Smooth muscle cell (in vitro differentiated cells): ENCODE results near the gene SNX33. TPM values are rescaled to one million over a fixed set of nuclear protein-coding genes. Genes with fewer than 3 reads are reported as not detected.

Experiments
- DNase-seq: peaks from one replicate; lab custom pipeline; 2025; ENCODE audit not compliant: unreplicated experiment; lab: John Stamatoyannopoulos, UW
- H2AFZ ChIP-seq: fragments of 200-600 bp; sonication (generic); 2 replicates; pipeline ENCODE4 v1.6.0; 2016; ENCODE audit warnings: antibody characterized with exemption, low read depth, mild to moderate bottlenecking
- H3F3A ChIP-seq: fragments of 200-600 bp; sonication (generic); 2 replicates; pipeline ENCODE4 v1.6.0; 2017; ENCODE audit warnings: antibody characterized with exemption, low read depth
- H3K27ac ChIP-seq: fragments of 200-600 bp; sonication (generic); 2 replicates; pipeline ENCODE4 v1.5.1; 2016; ENCODE audit warnings: low read depth, mild to moderate bottlenecking
- H3K27me3 ChIP-seq: fragments of 200-600 bp; sonication (generic); 2 replicates; pipeline ENCODE4 v1.6.1; 2016; ENCODE audit warnings: low read depth, mild to moderate bottlenecking
- H3K36me3 ChIP-seq: fragments of 200-600 bp; sonication (generic); 2 replicates; pipeline ENCODE4 v1.5.1; 2016; ENCODE audit warnings: low read depth
- H3K4me1 ChIP-seq: fragments of 200-600 bp; sonication (generic); 2 replicates; pipeline ENCODE4 v1.5.1; 2016; ENCODE audit warnings: low read depth
- H3K4me2 ChIP-seq: fragments of 200-600 bp; sonication (generic); 2 replicates; pipeline ENCODE4 v1.6.0; 2016; ENCODE audit warnings: mild to moderate bottlenecking
- H3K4me3 ChIP-seq: fragments of 200-600 bp; sonication (generic); 2 replicates; pipeline ENCODE4 v1.5.1; 2016; ENCODE audit warnings: mild to moderate bottlenecking
- H3K79me2 ChIP-seq: fragments of 200-600 bp; sonication (generic); 2 replicates; pipeline ENCODE4 v1.6.0; 2016; ENCODE audit warnings: low read depth, mild to moderate bottlenecking
- H3K9ac ChIP-seq: fragments of 200-600 bp; sonication (generic); 2 replicates; pipeline ENCODE4 v1.6.0; 2016; ENCODE audit warnings: low read depth
- H3K9me3 ChIP-seq: fragments of 200-600 bp; sonication (generic); replicated peaks from 2 replicates; pipeline ENCODE4 v1.5.1; 2016; ENCODE audit warnings: low read depth
- H4K20me1 ChIP-seq: fragments of 200-600 bp; sonication (generic); 2 replicates; pipeline ENCODE4 v1.6.0; 2016; ENCODE audit warnings: low read depth
- WGBS: methylation state at CpG from one replicate; pipeline ENCODE4 v1.1.7; 2016; ENCODE audit warnings: low lambda C conversion rate; 5-methylcytosine and 5-hydroxymethylcytosine counted together
- polyA plus RNA-seq: library from polyadenylated mRNA; unstranded; fragments of >200 nt; fragmentation: Nextera tagmentation; extraction: Ambion mirVana; gene quantifications from 2 replicates; pipeline ENCODE4 v1.2.1, GENCODE V29; 2016
- total RNA-seq: library from RNA; depleted of rRNA; stranded (reverse); fragments of >200 nt; gene quantifications from 2 replicates; pipeline ENCODE4 v1.2.3, GENCODE V29; 2014
- TF ChIP-seq, protein P1 (sequence below): fragments of 200-600 bp; sonication (generic); IDR thresholded peaks from 2 replicates; pipeline ENCODE4 v1.5.1; 2017; ENCODE audit warnings: borderline replicate concordance, mild to moderate bottlenecking, antibody characterized with exemption; ENCODE audit not compliant: insufficient read depth, poor library complexity, severe bottlenecking

The SNX33 gene
- total and polyA plus RNA-seq, 2 experiments from 2014 or later = 13.6 to 14.2 TPM

DNA sequence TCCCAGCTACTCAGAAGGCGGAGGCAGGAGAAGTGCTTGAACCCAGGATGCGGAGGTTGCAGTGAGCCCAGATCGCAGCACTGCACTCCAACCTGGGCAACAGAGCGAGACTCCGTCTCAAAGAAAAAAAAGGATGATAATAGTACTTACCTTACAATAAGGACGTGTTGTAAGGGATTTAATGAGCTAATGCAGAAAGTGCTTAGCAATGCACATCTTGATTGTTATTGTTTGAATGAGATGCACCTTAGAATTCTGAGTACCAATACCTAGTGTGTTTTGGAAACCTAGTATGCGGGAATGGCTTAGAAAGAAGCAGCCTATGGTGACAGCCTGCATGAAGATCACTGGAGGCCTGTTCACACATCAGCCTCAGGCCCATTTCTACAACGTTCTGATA is 41.7 kb upstream of the SNX33 start:
- TF ChIP-seq, protein P1, sequence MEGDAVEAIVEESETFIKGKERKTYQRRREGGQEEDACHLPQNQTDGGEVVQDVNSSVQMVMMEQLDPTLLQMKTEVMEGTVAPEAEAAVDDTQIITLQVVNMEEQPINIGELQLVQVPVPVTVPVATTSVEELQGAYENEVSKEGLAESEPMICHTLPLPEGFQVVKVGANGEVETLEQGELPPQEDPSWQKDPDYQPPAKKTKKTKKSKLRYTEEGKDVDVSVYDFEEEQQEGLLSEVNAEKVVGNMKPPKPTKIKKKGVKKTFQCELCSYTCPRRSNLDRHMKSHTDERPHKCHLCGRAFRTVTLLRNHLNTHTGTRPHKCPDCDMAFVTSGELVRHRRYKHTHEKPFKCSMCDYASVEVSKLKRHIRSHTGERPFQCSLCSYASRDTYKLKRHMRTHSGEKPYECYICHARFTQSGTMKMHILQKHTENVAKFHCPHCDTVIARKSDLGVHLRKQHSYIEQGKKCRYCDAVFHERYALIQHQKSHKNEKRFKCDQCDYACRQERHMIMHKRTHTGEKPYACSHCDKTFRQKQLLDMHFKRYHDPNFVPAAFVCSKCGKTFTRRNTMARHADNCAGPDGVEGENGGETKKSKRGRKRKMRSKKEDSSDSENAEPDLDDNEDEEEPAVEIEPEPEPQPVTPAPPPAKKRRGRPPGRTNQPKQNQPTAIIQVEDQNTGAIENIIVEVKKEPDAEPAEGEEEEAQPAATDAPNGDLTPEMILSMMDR = no peak
- Histone ChIP-seq H2AFZ (no peak overlapping the region), H3K27me3 (no peaks in the 10 kb centered on the region), H3K4me1 (no peaks in the 10 kb centered on the region), H3K27ac (no peak overlapping the region), H3K4me3 (no peak overlapping the region), H3K36me3 (peaks cover 6% of the 10 kb centered on the region), H3F3A (no peaks in the 10 kb centered on the region), H3K4me2 (no peak overlapping the region), H3K79me2 (no peaks in the 10 kb centered on the region), H3K9me3 (no peaks in the 10 kb centered on the region), H4K20me1 (no peaks in the 10 kb centered on the region), H3K9ac (no peak overlapping the region)
- 94% methylated on average over 8 of the region's 8 CpGs for WGBS
- no peak for DNase-seq

DNA sequence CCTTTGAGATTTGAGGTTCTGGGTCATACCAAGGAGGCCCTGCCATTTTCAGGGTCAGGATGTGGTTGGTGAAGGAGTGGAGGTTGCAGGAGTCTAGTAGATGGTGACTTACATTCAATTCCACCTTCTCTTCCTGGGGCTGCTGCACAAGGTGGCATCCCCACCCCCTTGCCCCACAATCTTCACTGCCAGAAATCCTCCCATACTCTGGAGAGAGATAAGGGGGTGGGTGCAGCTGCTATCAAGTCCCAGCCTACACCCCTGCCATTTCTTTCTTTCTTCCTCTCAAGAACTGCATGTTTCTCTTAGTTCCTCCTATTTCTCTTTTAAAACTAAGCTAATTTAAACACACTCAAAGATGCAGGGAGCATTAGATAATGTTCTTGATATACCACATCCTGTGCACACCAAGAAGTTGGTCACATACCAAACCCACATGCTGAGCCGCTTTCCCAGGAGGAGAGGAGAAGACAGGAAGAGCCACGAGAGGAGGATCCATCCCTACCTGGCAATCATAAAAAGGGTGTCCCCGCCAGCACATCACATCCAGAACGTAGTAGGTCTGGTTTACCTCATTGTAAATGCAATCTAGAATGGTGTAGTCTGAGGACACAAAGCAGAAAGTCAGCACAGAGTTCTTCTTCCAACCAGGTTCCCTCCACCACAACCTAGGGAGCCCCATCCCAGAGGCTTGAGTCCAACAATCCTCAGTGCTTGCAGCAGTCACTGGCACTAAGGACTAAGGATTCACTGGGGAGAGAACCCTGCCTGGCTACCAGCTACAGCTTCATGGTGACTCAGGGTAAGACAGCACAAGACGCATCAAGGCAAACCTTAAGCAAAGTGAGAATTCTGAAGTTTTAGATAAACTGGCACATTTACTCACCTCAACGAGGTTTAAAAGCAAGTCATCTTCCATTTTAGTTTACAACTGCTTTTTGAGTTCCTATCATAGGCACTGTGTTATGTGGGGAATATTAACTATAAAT is 40.7 kb upstream of the SNX33 start:
- no peak overlapping the region for H3K27ac ChIP-seq
- H4K20me1 ChIP-seq = no peaks in the 10 kb centered on the region
- no peaks in the 10 kb centered on the region for H3K27me3 ChIP-seq
- H3K4me2 ChIP-seq = no peak overlapping the region
- H3K9ac ChIP-seq = no peak overlapping the region
- H3F3A ChIP-seq = no peaks in the 10 kb centered on the region
- DNase-seq = no peak
- 89% methylated on average over 6 of the region's 6 CpGs for WGBS
- no peak overlapping the region for H2AFZ ChIP-seq
- TF ChIP-seq, protein P1 = no peak
- no peaks in the 10 kb centered on the region for H3K4me1 ChIP-seq
- H3K9me3 ChIP-seq = no peaks in the 10 kb centered on the region
- H3K79me2 ChIP-seq = no peaks in the 10 kb centered on the region
- no peak overlapping the region for H3K4me3 ChIP-seq
- H3K36me3 ChIP-seq = peaks cover 6% of the 10 kb centered on the region

DNA sequence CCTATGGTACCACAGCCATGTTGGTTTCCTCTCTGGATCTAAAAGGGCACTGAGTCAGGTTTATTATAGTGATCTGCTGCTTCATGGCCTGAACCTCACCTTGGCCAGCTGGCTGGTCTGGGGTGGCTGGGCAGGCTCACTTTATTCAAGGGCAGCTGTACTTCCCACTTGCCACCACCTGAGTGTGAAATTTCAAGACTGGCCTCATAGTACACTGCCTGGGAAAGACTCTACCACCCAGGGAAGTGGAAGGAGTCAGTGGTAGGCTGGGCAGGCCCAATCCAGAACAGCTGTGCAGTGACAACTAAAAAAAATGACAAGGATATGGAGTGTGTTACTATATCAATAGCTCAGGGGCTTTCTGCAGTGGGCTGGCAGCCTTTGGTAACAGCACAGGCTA is 30.9 kb upstream of the SNX33 start:
- H4K20me1 ChIP-seq = no peaks in the 10 kb centered on the region
- H3K79me2 ChIP-seq = peaks cover 9% of the 10 kb centered on the region
- TF ChIP-seq, protein P1 = no peak
- H3K4me1 ChIP-seq = no peaks in the 10 kb centered on the region
- no peak overlapping the region for H3K4me3 ChIP-seq
- H3K9ac ChIP-seq = no peak overlapping the region
- no peak for DNase-seq
- H3K9me3 ChIP-seq = no peaks in the 10 kb centered on the region
- H3K4me2 ChIP-seq = no peak overlapping the region
- no peak overlapping the region for H3K27ac ChIP-seq
- peaks cover 14% of the 10 kb centered on the region for H3K36me3 ChIP-seq
- H3K27me3 ChIP-seq = no peaks in the 10 kb centered on the region
- H2AFZ ChIP-seq = no peak overlapping the region
- H3F3A ChIP-seq = peaks cover 10% of the 10 kb centered on the region
